Neural cell (in vitro differentiated cells): ENCODE results near the gene EFCAB12.

ENCODE experiments used
- CTCF ChIP-seq: fragments of 450-650 bp; IDR thresholded peaks from 2 replicates; pipeline ENCODE4 v1.5.1; 2014; ENCODE audit warnings: antibody characterized with exemption, mild to moderate bottlenecking, moderate library complexity; ENCODE audit not compliant: poor library complexity, severe bottlenecking
- EP300 ChIP-seq: fragments of 450-650 bp; conservative IDR thresholded peaks from 2 replicates; pipeline ENCODE4 v1.6.1; 2014; ENCODE audit warnings: antibody characterized with exemption, mild to moderate bottlenecking, moderate library complexity; ENCODE audit not compliant: poor library complexity, severe bottlenecking
- EZH2 ChIP-seq: fragments of 200-600, 300-800 bp; shearing (Covaris generic), sonication (generic); IDR thresholded peaks from 2 replicates; pipeline ENCODE4 v1.6.1; 2014; ENCODE audit warnings: antibody characterized with exemption, low read length, borderline replicate concordance, mild to moderate bottlenecking; ENCODE audit not compliant: insufficient read depth, poor library complexity, severe bottlenecking
- MXI1 ChIP-seq: fragments of 450-650 bp; conservative IDR thresholded peaks from 2 replicates; pipeline ENCODE4 v1.6.1; 2014; ENCODE audit warnings: antibody characterized with exemption, mild to moderate bottlenecking; ENCODE audit not compliant: poor library complexity, severe bottlenecking
- POLR2AphosphoS5 ChIP-seq: IDR thresholded peaks from 2 replicates; pipeline ENCODE4 v1.6.1; 2012
- RAD21 ChIP-seq: fragments of 450-650 bp; conservative IDR thresholded peaks from 2 replicates; pipeline ENCODE4 v1.6.1; 2014; ENCODE audit warnings: antibody characterized with exemption, mild to moderate bottlenecking, moderate library complexity
- REST ChIP-seq: IDR thresholded peaks from 2 replicates; pipeline ENCODE4 v1.6.1; 2012; ENCODE audit warnings: borderline replicate concordance
- SMC3 ChIP-seq: fragments of 450-650 bp; conservative IDR thresholded peaks from 2 replicates; pipeline ENCODE4 v1.6.1; 2014; ENCODE audit warnings: antibody characterized with exemption, mild to moderate bottlenecking, moderate library complexity; ENCODE audit not compliant: poor library complexity
- TAF1 ChIP-seq: IDR thresholded peaks from 2 replicates; pipeline ENCODE4 v1.6.1; 2012; ENCODE audit warnings: low read depth

- TF ChIP-seq CTCF, result no peak
- no peak for TF ChIP-seq EZH2
- no peak for TF ChIP-seq POLR2AphosphoS5
- TF ChIP-seq RAD21, result no peak
- TF ChIP-seq REST, result no peak
- TF ChIP-seq EP300, result no peak
- no peak for TF ChIP-seq TAF1
- no peak for TF ChIP-seq SMC3
- TF ChIP-seq MXI1, result no peak
Measured at GRCh38 chr3:129460572-129460971, 32.1 kb upstream of the EFCAB12 start.
